Measurements from ENCODE around the gene SORCS2. TPM values are rescaled to one million over a fixed set of nuclear protein-coding genes. Genes with fewer than 3 reads are reported as not detected.

Gene SORCS2
- total and polyA plus RNA-seq, 2 of the 4 experiments (the other 2 are of a cell fraction): 0.36 to 0.62 TPM

- H2BK20ac ChIP-seq (ENCODE audit: low read depth, low read length): no peak overlapping the region
- no peak overlapping the region for H3K23ac ChIP-seq (ENCODE audit: low read depth, low read length)
- H3K27ac ChIP-seq (ENCODE audit: insufficient read depth, low read length): no peak overlapping the region
- POLR2A ChIA-PET (ENCODE audit: unreplicated experiment): no interaction called here
- peaks cover under 1% of the 10 kb centered on the region; the same call in 1 of the 2 replicates for H3K4me1 ChIP-seq (ENCODE audit: control insufficient read depth, insufficient read depth, low read length)
- H3K79me1 ChIP-seq (ENCODE audit: low read depth in 1 of 2, low read length in 2 of 2): peaks cover 24 to 82% of the 10 kb centered on the region in 2 experiments
- peaks cover 54% of the 10 kb centered on the region for H4K20me1 ChIP-seq (ENCODE audit: insufficient read depth, low read length)
- H3K14ac ChIP-seq (replicated peaks; ENCODE audit: low read depth, low read length): no peak overlapping the region
- H2AK5ac ChIP-seq (ENCODE audit: low read depth, low read length): no peak overlapping the region
- ATAC-seq (ENCODE audit: low read depth): no peak
- intact Hi-C loops (cut with micrococcal nuclease) (loop anchor here (2.0 kb wide), 1 partner anchor 217 kb away; no protein-coding TSS in a partner anchor), in situ Hi-C loops (cut with MboI; ENCODE audit: low sequenced_read_pairs) (loop anchor here (10.0 kb wide), 1 partner anchor 215 kb away; no protein-coding TSS in a partner anchor), dilution Hi-C loops (cut with HindIII; ENCODE audit: low sequenced_read_pairs, unreplicated experiment) (no loop called here)
- H2BK5ac ChIP-seq (ENCODE audit: low read depth, low read length, poor library complexity, severe bottlenecking): no peak overlapping the region
- BruUV-seq (replicated peaks): no TSS peak
- no peak overlapping the region for H3K4ac ChIP-seq (ENCODE audit: low read depth, low read length)
- peaks cover 5% of the 10 kb centered on the region; the same call in 1 of the 2 replicates for H3K9me1 ChIP-seq (ENCODE audit: insufficient read depth, low read length)
- H4K8ac ChIP-seq (ENCODE audit: low read depth in 2 of 2, low read length in 2 of 2): no peak overlapping the region
- H4K5ac ChIP-seq (ENCODE audit: low read depth, low read length): no peak overlapping the region
- WGBS, 2 experiments (ENCODE audit: extremely low coverage in 2 of 2, insufficient read length in 1 of 2): 79% methylated on average over 3 of the region's 20 CpGs; no CpG with 5 or more reads in 1 of the 2 experiments
- TF ChIP-seq MAZ (IDR thresholded peaks at IDR 0.05; ENCODE audit: borderline replicate concordance, low read depth, low read length): no peak
- TF ChIP-seq, protein P1, sequence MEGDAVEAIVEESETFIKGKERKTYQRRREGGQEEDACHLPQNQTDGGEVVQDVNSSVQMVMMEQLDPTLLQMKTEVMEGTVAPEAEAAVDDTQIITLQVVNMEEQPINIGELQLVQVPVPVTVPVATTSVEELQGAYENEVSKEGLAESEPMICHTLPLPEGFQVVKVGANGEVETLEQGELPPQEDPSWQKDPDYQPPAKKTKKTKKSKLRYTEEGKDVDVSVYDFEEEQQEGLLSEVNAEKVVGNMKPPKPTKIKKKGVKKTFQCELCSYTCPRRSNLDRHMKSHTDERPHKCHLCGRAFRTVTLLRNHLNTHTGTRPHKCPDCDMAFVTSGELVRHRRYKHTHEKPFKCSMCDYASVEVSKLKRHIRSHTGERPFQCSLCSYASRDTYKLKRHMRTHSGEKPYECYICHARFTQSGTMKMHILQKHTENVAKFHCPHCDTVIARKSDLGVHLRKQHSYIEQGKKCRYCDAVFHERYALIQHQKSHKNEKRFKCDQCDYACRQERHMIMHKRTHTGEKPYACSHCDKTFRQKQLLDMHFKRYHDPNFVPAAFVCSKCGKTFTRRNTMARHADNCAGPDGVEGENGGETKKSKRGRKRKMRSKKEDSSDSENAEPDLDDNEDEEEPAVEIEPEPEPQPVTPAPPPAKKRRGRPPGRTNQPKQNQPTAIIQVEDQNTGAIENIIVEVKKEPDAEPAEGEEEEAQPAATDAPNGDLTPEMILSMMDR (conservative IDR thresholded peaks at IDR 0.05; ENCODE audit: low read depth, low read length): no peak
- no peak for TF ChIP-seq RFX5 (IDR thresholded peaks at IDR 0.05; ENCODE audit: low read depth, low read length)
- TF ChIP-seq, protein P2, sequence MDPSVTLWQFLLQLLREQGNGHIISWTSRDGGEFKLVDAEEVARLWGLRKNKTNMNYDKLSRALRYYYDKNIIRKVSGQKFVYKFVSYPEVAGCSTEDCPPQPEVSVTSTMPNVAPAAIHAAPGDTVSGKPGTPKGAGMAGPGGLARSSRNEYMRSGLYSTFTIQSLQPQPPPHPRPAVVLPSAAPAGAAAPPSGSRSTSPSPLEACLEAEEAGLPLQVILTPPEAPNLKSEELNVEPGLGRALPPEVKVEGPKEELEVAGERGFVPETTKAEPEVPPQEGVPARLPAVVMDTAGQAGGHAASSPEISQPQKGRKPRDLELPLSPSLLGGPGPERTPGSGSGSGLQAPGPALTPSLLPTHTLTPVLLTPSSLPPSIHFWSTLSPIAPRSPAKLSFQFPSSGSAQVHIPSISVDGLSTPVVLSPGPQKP (IDR thresholded peaks at IDR 0.05; ENCODE audit: borderline replicate concordance, low read depth, low read length): no peak
- no peak for TF ChIP-seq USF2 (IDR thresholded peaks at IDR 0.05; ENCODE audit: low read depth, low read length)
- TF ChIP-seq RAD21 (IDR thresholded peaks at IDR 0.05; ENCODE audit: low read length): no peak
- no peak for TF ChIP-seq MXI1 (IDR thresholded peaks at IDR 0.05; ENCODE audit: borderline replicate concordance, low read depth, low read length)
- DNase-seq: no peak
- no peaks in the 10 kb centered on the region for H3K27me3 ChIP-seq (ENCODE audit: control insufficient read depth, insufficient read depth, low read length)
- no peak overlapping the region for H3K4me3 ChIP-seq (ENCODE audit: insufficient read depth, low read depth, low read length)
- no peak overlapping the region for H3K9ac ChIP-seq (ENCODE audit: low read depth, low read length)
- CTCF ChIA-PET: interaction anchor here (0.5 to 1.0 kb wide), 4 partner anchors 8 to 35 kb away, joined by 3 to 4 read pairs (median 4); no protein-coding TSS in a partner anchor
- no peak overlapping the region for H4K91ac ChIP-seq (ENCODE audit: insufficient read depth, low read depth, low read length)
- no peaks in the 10 kb centered on the region for H3K9me3 ChIP-seq (ENCODE audit: control insufficient read depth, insufficient read depth, low read length)
- H2BK15ac ChIP-seq (ENCODE audit: low read depth, low read length): no peak overlapping the region
- peak overlapping the region; percentile 33 for H2AFZ ChIP-seq (replicated peaks; ENCODE audit: low read length, poor library complexity)
- H3K56ac ChIP-seq (ENCODE audit: extremely low read depth, insufficient read depth, low read length): no peak overlapping the region
- no peak overlapping the region for H3K4me2 ChIP-seq (ENCODE audit: low read depth, low read length)
- H2BK120ac ChIP-seq (ENCODE audit: low read depth, low read length): no peak overlapping the region
- H3K18ac ChIP-seq (ENCODE audit: low read depth, low read length): no peak overlapping the region
- H2AK9ac ChIP-seq (replicated peaks; ENCODE audit: low read depth, low read length, poor library complexity): peak overlapping the region; percentile 45
- H3K36me3 ChIP-seq (ENCODE audit: control insufficient read depth, insufficient read depth, low read length): peaks cover 97% of the 10 kb centered on the region
Measured at GRCh38 chr4:7769396-7770223, 577.3 kb downstream of the SORCS2 start.
